Activated CD4-positive, CD25-positive, alpha-beta regulatory T cell (primary cell): Measurements from ENCODE around the gene SPRED2.
A peak's percentile ranks its signal among the peaks of the same experiment; 100 is the strongest.

Source experiments
- DNase-seq, 4 experiments: peaks; one replicate each; lab custom pipeline; 2025; lab: John Stamatoyannopoulos, UW

SPRED2 gene

DNA sequence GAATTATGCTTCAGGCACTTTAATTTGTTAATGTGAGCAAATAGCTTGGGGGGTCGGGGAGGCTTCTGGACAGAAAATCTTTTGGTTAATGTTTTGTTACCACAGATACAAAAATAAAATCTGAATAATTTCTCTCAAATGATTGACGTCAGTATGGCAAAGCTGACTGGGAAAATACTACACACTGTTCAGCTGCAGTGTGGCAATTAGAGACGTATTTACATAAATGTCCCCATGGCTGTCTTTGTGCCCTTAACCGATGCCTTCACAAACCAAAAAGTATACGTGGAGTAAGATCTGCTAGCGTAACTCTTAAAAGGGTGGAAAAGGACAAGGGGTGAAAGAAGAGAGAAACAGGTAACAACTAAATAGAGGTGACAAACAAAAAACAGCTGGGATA is 121.3 kb downstream of the SPRED2 start:
- no peak for DNase-seq

DNA sequence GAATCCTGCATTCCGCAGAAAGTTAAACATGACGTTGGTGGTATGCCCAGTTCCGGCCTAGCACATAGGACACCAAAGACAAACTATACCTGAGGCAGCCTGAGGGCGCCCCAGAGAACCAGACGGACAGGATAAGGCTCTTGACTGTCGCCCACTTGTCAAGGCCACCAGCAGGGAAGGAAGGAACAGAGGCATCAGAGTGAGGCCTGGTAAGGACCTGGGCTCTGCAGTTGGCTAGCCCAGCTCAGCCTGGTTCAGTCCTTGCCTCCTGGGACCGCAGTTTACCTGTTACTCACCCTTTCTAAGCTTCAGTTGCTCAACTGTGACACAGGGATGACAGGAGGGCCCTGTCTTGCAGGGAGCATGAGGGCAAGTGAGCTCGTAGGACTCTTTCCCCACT is 122.7 kb downstream of the SPRED2 start:
- DNase-seq, result no peak

DNA sequence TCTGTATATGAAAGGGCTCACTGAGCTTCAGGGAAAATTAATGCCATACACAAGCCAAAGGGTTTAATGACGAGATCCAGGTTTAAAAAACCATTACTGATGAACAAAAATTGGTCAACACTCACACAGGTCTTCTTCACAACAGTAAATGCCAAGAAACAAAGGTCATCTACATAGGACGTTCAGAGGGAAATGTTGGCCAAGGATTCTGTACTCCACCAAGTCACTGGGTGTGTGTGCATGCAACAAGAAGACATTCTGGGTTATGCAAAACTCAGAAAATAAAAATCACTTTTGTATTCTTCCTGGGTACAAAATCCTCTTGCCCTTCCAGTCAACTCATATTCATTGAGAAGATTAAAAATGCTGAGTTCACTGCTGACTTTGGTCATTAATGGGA is 126.5 kb downstream of the SPRED2 start:
- DNase-seq, result no peak

DNA sequence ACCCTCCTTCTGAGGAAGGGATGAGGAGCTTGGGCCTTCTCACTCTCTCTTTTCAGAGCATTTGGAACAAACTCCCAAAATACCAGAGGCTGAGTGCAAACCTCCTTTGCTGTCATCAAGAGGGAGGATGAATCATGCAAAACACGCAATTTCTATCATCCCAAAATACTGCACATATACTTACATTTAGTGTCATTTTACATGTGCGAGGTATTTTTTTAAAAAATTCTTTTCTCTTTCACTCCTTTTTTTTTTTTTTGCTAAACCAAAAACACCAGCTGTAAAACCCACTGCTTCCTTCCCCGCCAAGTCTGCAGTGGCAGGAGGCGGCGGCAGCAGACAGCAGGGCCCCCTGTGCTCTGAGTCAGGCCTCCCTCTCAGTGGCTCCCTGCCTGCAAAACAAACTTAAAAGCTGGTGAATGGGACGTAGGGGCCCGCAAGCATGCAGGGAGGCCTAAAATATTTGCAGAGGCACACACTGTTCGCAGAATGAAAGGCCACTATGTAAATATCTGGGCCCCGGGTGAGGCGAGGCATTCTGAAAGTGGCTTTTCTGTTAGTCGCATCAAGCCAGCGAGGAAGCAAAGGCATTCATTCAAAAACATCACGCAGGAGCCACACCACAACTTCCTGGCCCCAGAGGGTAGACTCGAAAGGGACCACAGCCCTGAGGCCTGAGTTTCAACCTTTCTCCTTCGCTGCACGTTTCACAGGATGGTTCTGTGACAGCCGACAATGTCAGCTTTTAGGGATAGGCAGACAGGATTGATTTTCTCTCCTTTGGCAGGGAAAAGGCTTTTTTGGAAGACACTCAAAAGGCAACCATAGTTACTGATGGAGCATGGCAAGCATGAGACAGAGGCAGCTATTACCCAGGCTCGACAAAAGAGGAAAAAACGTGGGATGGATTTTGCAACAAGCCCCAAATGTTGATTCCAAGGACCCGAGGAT is 131.4 kb downstream of the SPRED2 start:
- DNase-seq, result peak; percentile 17 to 39 (median 27)

DNA sequence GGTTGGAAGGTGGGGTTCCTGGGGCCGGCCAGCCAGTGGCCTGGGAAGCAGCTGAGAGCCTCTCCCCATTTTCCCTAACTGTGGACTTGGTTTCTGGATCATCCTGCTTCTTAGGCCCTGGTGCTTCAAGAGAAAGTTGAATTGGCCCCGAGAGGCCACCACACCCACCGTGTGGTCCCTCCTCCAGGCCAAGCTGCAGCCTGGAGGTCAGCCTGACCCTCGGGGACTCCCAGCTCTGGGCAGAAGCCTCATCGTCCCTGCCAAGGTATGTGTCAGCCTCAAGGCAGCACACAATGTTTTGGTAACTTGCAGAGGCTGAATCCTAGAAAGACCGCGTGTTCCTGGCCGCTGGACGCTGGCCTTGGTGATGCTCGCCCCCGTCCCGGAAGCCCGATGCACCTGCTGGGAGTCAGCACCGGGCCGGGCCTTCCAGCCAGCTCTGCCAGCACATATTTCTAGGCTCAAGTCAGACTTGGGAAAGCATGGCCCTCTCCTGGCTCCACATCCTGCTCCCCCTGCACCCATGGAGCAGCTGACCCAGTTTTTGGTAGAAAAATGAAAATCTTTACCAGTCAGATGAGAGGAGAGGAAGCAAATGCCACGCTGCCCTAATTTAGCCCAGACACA is 132.2 kb downstream of the SPRED2 start:
- no peak for DNase-seq

DNA sequence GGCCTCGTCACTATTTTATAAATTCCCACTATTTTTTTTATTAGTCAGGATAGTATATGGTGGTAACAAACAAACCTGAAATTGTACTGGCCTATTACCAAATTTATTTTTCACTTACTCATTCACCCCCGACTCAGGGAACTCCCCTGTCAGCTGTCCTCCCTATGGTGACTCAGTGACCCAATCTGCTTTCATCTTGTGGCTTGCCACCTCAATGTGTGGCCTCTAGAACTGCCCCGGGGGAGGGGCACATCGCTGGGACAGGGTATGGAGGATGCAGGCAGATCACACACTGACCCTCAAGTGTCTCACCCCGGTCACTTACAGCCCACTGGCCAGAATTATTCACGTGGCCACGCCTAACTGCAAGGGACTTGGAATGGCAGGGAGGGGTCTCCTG is 133.2 kb downstream of the SPRED2 start:
- DNase-seq, result peak in 2 of 4 experiments; percentile 27 to 46

DNA sequence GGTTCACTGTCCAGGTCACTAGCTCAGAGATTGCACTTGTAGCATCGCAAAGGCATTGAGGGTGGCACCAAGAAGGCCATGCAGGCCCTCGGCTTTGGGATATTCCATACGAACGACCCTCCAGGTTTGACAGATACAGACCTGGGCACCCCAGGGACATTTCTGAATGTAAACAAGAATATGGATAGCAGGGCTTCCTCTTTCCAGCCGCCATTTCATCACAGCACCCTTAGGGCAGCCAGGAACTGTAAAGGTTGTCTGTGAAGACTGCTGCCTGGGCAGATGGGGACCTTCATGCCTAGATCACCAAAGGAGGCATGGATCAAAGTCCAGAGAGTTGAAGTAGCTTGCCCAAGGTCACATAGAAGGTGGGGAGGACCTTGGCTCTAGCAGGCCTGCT is 134.3 kb downstream of the SPRED2 start:
- no peak for DNase-seq

DNA sequence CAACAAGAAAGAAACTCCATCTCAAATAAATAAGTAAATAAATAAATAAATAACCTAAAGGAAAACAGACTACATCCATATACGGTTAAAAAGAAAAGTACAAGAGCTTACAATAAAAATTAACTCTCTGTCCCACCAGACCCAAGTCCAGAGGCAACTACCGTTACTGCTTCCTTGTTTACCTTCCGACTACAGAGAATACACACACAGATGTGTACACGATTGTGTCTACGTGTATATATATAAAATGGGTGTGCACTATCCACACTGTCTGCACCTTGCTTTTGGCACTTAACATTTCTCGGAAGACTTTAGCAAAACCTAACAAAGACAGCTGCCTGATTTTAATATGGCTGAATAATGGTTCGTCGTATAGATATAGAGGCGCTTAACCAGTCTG is 134.9 kb downstream of the SPRED2 start:
- no peak for DNase-seq

DNA sequence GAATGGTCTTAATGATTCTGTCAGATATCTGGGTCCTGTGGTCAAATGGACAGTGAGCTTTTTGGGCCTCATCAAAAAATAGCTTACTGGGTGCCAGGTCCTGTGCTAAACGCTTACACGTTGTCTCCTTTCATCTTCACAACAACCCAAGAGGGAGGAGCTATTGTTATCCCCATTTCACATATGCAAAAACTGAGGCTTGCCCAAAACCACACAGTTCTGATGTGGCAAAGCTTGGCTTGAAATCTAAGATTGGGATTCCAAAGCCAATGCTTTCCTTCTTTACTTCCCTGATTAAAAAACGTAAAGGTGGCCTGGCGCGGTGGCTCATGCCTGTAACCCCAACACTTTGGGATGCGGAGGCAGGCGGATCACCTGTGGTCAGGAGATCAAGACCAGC is 135.4 kb downstream of the SPRED2 start:
- no peak for DNase-seq

DNA sequence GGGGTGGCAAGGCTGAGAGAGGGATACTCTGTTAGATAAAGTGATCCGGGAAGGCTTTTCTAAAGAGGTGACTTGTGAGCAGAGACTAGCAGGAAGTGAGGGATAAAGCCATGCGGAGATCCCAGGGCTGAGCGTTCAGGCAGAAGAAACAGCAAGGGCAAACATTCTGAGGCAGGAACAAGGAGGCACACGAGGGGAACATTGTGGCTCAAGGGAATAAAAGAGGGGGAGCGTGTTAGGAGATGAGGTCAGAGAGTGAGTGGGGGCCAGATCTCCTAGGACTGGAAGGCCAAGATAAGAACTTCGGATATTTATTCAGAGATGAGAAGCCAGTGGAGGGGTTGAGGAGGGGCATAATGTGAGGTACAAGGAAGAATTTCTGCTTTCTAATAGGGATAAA is 137.7 kb downstream of the SPRED2 start:
- no peak for DNase-seq

DNA sequence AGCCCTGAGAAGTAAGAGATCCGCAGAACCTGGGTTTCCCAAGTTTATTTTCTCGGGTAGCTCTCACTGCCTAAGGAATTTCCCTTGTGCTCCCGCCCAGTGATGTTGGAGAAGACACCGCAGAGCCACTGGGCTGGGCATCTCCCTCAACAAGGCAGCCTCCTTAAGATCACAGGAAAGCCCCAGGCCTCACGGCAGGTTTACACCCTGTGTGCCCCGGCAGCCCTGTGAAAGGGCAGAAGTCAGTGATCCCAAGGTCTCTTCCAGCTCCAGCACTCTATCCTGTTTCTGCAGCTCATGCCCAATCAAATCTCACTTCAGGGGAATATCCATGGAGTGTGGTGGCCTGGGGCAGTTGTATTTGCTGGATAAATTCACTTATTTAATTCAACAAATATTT is 138.3 kb downstream of the SPRED2 start:
- DNase-seq, result no peak

DNA sequence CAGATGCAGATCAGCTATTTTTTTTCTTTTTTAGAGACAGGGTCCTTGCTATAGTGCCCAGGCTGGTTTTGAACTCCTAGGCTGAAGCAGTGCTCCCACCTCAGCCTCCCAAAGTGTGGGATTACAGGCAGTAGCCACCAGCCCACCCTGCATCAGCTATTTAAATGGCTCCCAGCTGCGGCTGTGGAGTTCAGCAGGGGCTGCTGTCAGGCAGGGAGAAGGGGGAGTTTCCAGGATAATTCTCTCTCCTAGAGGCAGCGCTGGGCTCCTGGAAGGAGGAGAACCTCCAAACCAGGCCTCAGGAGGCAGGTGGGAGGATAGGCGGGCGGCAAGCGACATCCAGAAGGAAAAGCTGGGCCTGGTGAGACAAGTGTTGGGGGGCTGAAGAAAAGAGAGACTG is 139.0 kb downstream of the SPRED2 start:
- DNase-seq, result no peak

DNA sequence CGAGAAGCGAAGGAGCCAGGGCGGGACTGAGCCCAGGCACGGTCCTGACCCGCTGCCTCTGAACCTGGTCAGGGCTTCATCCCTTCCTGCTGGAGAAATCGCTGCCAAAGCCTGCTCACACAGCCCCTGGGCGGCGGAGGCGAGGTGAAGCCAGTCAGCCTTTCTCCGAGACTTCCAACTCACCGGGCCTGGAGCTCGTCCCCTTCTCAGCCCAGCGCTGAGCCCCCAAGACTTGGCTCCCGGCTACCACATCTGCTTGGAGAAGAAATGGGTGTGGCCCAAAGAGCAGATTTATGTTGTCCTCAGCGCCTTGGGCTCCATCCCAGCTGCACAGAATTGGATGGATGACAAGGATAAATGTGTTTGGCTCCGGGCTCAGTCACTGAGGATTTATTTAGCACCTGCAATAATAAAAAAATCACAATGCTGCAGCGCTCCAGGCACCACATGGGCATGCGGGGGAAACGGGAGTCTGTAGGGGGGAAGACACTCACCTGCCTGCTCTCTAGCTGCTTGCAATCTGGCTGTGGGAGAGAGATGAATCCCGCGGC is 139.9 kb downstream of the SPRED2 start:
- no peak for DNase-seq

DNA sequence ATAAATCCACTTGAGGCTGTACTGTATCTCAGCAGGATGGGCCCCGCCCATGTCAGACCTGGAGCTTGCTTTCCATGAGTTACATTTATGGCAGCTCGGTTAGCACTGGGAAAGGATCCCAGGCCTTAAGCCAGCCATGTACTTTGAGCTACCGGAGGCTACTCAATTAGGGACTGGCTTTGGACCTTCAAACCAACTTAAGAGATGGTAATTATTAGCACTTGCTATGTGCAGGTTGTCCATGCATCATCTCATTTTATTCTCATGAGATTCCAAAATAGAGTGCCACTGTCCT is 140.3 kb downstream of the SPRED2 start:
- no peak for DNase-seq

DNA sequence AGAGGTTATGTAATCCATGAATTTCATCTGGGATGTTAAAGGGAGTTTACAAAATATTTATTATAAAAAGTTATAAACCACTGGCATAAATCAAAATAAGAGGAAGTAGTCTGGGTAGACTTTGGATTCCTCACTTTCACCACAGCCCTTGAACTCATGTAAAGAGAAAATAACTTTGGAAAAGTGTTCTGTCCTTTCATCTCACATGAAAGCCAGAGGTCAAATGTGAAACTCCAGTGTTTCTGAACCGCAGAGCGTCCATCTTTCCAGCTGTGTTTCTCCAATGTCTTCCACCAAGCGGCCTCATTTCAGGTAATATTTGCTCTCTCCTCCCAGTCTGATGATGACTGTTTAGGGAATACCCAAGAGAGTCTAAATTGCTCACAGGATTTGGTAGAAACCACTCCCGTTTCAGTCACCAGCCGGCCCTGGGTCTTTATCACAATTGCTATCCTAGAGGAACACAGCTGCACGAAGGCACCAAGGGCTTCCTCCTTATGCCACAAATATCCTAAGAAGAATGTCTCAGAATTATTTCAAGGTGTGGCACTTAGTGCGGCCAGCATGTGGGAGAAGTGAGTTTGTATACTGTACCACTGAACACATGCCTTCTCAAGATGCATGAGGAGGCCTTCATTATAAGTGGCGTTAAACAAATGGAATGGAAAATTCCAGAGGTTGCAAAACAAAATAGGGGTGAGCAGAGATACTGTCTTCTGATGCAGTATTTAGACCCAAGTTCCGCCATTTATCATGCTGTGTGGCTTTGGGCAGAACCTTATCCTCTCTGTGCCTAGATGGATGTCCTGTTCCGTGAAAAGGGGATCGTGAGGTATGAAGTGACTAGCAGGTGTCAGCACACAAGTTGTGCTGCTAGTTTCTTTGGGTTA is 140.9 kb downstream of the SPRED2 start:
- no peak for DNase-seq

DNA sequence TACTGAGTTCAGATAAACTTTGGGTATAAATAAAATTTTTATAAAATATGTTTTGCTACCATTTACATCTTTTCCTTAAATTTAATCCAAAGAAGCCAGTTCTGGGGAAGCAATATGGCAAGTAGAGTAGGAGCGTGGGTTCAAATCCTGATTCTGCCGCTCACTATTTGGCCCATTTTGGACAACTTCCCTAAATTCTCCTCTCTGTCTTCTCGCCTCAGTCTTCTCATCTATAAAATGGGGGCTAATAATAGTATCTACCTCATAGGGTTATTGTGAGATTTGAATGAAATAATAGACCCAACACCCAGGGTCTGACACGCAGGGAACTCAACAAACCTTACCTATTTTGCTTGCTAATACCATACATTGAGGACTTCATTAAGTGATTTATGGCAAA is 145.0 kb downstream of the SPRED2 start:
- DNase-seq, result no peak

DNA sequence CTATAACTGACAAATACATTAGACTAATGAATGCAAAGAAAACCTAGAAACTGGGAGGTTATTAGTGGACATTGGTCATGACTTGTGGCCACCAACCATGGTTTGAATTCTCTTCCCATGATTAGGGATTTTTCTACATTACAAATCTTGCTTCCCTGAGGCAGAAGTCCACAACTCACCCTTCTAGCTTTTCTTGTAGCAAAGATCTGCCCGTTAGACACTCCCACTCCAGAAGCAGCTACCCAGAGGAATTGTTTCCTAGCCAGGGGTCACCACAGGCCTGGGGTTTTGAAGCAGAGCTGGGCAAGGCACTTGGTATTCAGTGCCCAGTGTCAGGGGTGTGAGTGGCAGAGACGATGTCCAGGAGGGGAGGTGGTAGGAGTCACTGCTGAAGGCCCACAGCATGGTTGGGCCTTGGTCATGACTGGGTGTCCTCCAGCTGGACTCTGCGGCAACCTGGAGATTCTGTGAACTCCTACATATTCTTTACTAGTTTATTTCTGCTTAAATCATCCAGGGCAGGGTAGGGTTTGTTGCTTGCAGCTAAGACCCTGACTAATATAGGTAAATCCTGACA is 149.8 kb downstream of the SPRED2 start:
- no peak for DNase-seq

DNA sequence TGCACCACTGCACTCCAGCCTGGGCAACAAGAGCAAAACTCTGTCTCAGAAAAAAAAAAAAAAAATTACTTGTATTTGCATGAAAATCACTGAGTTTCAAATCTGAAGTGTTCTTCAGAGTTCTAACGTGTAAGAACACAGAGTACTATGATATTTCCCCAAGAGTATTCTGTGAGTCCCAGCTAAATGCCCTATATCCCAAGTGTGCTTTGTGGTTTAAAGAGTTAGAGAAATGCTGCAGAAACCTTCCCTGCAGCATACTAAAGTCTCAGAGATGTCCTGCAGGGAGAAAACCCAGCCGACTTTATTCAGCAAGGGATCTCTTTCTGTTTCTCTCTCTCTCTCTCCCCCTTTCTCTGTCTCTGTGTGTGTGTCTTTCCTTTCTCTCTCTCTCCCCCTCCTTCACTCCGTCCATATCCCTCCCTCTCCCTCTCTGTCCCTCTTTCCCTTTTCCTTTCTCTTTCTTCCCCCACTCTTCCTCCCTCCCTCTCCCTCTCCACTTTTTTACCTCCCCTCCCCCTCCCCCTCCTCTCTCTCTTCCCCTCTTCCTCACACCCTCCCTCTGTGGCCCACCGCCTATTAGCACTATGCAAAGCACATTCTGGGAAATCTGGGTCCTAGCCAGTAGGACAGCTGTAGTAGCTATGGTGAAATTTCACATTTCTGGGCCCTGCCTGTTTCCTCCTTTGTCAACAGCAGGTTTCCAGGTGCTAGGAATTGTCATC is 150.6 kb downstream of the SPRED2 start:
- DNase-seq, result no peak

DNA sequence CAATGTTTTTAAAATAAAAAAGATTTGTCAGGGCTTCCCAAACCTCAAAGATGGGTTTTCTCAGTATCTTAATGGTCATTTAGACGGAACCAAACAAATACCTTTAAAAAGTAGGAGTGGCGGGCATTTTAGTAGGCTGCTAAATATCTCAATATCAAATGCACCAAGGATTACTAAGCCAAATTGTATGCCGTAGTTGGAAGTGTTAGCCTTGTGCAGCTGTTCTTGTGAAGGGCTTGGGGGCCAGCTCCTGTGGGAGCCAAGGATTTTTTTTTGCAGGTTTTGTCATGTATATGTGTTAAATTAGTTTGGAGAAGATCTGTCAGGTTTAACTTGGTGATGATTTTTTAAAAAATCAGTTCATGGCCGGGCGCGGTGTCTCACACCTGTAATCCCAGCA is 152.6 kb downstream of the SPRED2 start:
- no peak for DNase-seq

DNA sequence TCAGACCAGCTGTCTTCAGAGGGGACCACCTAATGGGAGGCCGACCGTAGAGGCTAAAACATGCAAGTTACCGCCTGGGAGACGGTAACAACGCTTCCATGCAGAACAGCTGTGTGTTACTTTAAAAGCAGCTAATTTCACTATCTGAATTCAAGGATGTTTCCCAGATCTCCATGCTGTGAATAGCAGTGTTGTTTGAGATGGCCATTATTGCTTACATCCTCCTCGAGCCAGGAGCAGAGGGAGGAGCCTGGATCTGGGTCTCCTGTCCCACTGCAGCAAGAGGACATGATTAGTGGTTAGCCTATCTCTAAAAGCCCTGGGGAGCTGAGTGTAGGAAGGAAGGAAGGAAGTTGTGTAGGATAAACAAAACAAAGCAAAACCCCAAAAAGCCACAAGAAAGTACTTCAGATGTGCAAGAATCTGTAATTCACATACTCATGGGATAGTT is 153.8 kb downstream of the SPRED2 start:
- DNase-seq, result no peak

DNA sequence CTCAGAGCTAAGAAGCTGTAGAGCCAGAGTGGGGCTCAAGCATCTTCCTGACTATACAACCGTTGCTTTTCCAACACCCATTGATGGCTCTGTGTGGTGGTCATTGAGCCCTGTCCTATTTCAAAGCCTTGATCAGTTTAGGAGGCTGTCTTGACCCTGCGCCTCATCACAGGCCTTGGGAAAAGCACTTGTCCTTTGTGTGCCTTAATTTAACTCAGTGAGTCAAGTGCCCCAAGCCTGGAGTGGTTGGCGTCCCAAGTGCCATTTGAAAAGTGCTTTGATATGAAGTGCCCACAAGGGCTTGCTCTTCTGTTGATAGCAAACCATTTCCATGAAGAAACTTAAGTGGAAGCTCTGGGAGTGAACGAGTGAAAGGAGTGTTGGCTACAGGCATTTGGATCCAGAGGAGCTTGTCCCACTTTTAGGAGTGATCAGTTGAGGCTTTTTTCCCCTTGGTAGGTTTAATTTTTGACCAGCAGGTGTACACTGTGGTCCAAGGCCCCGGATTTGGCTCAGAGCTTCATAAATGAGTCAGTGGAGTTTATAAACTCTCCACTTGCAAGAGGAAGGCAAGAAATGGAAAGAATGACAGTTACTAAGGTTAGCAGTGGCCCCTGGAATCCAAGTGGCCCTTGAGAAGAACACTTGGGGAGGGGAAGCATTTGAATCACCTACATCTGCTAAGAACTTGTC is 154.5 kb downstream of the SPRED2 start:
- no peak for DNase-seq
